SK-N-DZ (cell line): ENCODE measurements around the gene NUP93.
"Not testable (repeated sequence)": the region's sequence is repeated elsewhere in the genome, so short reads cannot be mapped to it uniquely, and the experiment has no call there.

ENCODE experiments used
- DNase-seq: peaks from one replicate; pipeline ENCODE4 v3.0.0-alpha.2; 2015; ENCODE audit warnings: low spot score

NUP93 gene

DNA sequence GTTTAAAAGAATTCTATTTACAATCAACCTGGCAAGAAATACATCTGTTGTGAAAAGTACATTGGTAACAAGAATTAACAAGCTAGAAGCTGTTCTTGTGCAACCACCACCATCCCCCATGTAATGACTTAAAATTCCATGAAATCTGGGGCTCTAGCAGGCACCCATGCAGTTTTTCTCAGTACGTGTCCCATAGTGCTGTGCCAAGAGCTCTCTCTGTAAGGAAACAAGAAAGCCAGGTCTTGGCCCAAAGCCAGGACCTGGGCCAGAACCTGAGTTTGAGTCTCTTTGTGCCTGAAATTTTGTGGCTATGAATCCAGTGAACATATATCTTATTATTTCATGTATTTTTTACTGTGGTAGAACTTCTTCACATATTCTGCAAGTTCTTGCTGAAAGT lies 46.6 kb downstream of the NUP93 start:
- DNase-seq = no peak

- DNase-seq = no peak
These were observed 47.1 kb downstream of the NUP93 start for GRCh38 chr16:56777001-56777400.

DNA sequence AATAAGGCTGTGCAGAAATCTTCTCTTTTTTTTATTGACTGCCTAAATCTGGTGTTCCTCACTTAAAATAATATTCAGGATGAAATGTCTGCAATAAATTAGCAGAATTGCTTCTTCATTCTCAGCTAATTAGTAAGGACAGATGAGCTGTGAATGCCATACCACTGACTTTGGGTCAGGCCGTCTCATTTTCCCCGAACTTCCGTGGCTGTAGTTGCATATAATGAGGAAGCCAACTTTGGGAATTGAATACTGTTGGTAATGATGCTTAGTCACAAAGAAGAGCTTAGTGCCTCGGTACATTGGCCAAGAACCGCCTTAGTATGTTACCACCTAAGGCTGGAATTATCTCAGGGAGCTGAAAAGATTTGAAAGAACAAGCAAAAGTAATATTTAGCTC lies 47.6 kb downstream of the NUP93 start:
- no peak for DNase-seq

GRCh38 chr16:56779906-56780305 lies 50.0 kb downstream of the NUP93 start:
- DNase-seq = no peak

- no peak for DNase-seq
These were observed 50.7 kb downstream of the NUP93 start for GRCh38 chr16:56780646-56781045.

- DNase-seq = peak; percentile 11
These were observed 51.6 kb downstream of the NUP93 start for GRCh38 chr16:56781528-56781961.

GRCh38 chr16:56783344-56783743 lies 53.4 kb downstream of the NUP93 start:
- DNase-seq = no peak

DNA sequence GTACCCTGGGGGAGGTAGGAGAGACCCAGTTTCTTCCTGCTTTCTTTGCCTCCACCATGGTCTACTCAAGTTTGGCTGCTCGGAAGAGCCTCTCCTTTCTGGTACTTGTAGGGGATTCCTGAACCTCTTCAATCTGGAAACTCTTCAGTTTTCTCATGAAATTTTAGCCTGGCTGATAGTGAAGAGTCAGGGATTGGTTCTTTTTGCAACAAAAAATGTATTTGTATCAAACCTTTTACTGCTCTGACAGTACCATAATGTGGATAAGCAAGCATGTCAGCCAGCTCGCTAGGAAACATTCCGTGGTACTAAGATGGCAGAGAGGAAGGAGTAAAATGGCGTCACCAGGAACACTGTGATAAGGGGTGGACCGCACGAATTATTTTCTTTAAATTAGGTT lies 55.4 kb downstream of the NUP93 start:
- DNase-seq = no peak

- no peak for DNase-seq
These were observed 57.2 kb downstream of the NUP93 start for GRCh38 chr16:56787167-56787566.

GRCh38 chr16:56788435-56788834 lies 58.5 kb downstream of the NUP93 start:
- DNase-seq = no peak

- no peak for DNase-seq
These were observed 59.4 kb downstream of the NUP93 start for GRCh38 chr16:56789360-56789759.

GRCh38 chr16:56792967-56793366 lies 63.0 kb downstream of the NUP93 start:
- no peak for DNase-seq

DNA sequence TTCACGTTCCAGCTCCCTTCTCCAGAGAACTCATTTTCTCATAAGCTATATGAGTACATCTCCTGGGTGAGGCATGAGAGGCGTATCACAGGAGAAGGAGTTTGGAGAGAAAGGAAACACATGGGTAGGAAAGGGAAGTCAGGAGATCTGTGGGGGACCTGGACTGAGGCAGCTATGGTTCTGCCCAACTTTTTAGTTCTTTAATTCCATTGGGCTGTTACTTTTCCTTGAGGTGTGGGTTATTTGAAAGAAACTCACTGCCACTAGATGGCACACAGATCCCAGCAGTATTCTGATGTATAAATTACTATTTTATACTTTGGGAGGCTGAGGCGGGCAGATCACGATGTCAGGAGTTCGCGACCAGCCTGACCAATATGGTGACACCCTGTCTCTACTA lies 63.6 kb downstream of the NUP93 start:
- peak; percentile 18 for DNase-seq

DNA sequence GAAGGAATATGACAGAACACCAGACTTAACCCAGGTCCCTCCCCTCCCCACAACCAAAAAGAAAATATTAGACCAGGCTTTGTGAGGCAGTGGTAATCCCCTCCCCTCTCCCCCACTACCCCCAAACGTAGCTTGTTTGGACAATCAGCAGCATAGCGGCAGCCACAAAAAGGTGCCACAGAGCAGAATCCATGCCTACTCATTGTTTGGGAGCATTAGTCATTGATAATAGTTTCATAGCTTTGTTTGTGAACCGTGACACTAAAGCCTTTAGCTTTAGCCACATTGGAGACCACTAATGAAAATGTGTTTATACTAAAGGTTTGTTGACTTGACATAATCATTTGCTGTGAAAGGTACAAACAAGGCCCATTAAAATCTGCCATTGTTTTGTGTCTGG lies 65.1 kb downstream of the NUP93 start:
- DNase-seq = no peak

DNA sequence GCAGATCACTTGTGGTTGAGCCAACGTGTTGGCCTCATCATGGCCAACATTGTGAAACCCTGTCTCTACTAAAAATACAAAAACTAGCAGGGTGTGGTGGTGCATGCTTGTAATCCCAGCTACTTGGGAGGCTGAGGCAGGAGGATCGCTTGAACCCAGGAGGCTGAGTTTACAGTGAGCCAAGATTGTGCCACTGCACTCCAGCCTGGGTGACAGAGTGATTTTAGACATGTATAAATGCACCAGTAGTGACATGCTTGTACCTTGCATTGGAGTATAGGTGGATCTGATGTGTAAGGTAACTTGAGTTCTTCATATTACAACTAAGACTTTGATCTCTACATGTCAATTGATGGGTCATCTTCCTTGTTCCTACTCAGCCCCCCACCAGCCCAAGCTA lies 67.1 kb downstream of the NUP93 start:
- not testable (repeated sequence) for DNase-seq

- DNase-seq = no peak
These were observed 67.9 kb downstream of the NUP93 start for GRCh38 chr16:56797861-56798260.

DNA sequence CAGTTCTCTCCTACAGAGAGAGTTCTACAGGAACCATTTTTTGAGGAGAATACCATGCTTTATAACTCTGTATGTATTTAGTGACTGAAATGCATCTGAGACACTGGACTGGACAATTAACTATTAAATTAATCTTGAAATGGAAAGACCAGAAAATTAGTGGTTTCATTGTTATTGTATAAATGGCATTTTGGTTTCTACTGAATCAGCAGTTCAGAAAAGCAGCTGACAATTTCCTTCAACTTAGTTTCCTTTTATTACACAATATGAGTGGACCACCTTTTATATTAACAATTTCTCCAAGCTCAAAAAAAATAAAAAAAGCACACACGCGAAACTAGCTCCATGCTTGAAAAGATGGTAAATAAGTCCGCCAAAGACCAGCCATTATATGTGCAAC lies 69.0 kb downstream of the NUP93 start:
- DNase-seq = no peak

GRCh38 chr16:56800355-56800754 lies 70.4 kb downstream of the NUP93 start:
- no peak for DNase-seq

DNA sequence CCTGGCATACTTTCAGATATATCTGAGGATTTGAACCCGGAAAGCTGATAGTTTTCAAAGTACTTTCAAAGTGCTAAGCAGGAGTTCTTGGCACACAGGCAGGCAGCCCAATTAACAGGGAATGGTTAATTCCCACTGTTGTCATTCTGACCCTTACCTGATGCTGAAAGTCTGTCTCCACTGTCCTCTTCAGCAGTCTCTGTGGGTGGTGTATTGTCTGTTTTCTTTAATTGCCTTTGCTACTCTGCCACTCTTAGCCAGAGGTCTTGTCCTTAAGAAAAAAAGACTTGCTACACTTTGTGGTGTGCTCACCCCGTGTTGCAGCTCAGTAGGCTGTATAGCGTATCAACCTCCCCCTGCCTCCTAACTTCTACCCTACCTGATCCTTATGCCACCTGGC lies 71.8 kb downstream of the NUP93 start:
- no peak for DNase-seq

DNA sequence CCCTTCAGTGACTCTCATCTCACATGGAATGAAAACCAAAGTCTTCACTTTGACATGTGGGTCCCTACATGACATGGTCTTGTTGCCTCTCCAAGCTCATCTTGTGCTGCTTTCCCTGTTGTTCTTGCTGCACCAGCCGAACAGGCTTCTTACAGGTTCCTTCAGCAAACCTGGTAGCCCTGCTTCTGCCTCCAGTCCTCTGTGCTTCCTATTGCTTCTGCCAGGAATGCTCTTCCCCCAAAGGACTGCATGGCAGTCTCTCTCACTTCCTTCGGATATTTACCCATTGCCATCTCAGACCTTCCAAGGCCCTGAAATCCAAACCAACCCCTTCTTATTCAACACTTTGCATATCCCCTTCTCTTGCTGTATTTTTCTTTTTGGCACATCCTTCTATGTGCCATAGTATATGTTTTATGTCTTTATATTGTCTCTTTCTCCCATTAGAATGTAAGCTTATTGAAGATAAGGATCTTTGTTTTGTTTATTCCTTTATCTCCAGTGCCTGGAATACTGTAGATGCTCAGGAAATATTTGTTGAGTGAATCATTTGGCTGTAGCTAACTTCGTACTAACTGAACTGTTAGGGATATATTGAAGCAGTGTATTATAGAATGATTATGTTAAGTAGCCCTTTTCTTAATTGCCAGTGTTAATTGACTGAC lies 77.2 kb downstream of the NUP93 start:
- DNase-seq = no peak

- DNase-seq = not testable (repeated sequence)
These were observed 77.7 kb downstream of the NUP93 start for GRCh38 chr16:56807676-56808067.

- DNase-seq = no peak
These were observed 81.0 kb downstream of the NUP93 start for GRCh38 chr16:56810954-56811353.

GRCh38 chr16:56811602-56812001 lies 81.7 kb downstream of the NUP93 start:
- not testable (repeated sequence) for DNase-seq

DNA sequence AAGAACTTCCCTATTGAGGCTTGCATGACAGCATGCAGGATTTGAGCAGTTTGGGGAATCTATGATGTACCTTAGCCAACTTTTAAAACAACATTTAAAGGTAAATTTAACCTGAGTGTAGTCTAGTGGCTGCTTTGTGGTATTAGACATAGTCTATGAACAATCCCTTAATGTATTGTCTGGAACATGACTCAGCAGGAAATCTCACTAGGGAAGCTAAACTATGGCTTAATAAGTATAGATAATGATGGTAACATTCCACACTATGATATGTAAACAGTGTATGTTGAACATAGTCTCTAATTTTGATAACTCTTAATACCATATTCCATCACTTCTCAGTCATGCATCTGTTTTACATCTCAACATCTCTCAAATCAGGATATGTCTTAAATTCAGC lies 83.0 kb downstream of the NUP93 start:
- no peak for DNase-seq
